ENCODE results near the gene DAAM1.

Gene DAAM1

DNA sequence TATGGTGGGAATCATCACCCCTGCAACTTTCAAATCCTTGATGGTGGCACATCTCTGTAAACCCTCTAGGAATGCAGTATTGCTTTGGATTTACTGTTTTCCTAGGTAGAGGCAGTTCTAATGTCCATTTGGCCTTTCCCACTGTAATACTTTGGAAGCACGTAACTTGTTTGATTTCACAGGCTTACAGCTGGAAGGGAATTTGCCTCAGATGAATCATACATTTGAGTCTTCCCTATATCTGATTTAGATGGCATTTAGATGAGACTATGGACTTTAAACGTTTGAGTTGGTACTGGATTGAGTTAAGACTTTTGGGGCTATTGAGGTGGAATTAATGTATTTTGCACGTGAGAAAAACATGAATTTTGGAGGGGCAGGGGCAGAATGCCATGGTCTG lies 35.9 kb downstream of the DAAM1 start:
- DNase-seq (ENCODE audit: low read depth): no peak
- TF ChIP-seq, protein P1, sequence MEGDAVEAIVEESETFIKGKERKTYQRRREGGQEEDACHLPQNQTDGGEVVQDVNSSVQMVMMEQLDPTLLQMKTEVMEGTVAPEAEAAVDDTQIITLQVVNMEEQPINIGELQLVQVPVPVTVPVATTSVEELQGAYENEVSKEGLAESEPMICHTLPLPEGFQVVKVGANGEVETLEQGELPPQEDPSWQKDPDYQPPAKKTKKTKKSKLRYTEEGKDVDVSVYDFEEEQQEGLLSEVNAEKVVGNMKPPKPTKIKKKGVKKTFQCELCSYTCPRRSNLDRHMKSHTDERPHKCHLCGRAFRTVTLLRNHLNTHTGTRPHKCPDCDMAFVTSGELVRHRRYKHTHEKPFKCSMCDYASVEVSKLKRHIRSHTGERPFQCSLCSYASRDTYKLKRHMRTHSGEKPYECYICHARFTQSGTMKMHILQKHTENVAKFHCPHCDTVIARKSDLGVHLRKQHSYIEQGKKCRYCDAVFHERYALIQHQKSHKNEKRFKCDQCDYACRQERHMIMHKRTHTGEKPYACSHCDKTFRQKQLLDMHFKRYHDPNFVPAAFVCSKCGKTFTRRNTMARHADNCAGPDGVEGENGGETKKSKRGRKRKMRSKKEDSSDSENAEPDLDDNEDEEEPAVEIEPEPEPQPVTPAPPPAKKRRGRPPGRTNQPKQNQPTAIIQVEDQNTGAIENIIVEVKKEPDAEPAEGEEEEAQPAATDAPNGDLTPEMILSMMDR (IDR thresholded peaks at IDR 0.05; ENCODE audit: low read length, missing control alignments): no peak
- H3K4me3 ChIP-seq (replicated peaks; ENCODE audit: low read depth, low read length): no peak overlapping the region

DNA sequence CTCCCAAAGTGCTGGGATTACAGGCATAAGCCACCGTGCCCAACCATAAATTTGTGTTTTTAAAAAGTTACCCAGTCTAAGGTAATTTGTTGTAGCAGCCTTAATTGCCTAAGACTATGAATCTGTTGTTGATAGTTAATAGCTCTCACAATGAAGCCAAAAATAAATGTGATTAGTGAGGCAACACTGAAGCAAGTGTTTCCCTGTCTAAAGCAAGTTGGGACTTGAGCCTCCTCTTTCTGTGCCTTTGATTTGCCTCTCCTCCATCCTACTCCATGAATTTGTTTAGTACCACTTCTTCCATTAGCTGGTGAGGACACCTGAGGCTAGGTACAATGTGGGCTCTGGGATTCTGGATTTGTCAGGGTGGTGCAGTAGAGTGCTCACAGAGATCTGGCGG lies 36.8 kb downstream of the DAAM1 start:
- TF ChIP-seq, protein P1 (IDR thresholded peaks at IDR 0.05; ENCODE audit: low read length, missing control alignments): no peak
- no peak for DNase-seq (ENCODE audit: low read depth)
- H3K4me3 ChIP-seq (replicated peaks; ENCODE audit: low read depth, low read length): no peak overlapping the region

DNA sequence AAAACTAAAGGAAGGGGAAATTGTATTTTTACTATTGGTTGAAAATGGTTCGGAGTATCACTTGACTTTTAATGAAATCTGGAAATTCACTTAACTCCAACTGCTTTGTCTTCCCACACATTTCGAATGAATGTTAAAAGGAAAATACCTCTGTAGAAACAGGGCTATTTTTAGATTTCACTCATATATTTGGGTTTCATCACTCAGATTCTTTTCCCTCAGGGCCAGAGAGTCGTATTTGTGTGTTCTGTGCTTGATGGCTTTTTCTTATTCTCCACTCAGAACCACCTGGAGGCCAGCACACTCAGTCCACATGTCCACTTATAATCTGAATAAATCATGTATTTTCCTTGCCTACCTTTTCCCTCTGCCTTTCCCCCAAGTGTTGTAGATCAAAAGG lies 40.0 kb downstream of the DAAM1 start:
- TF ChIP-seq, protein P1 (IDR thresholded peaks at IDR 0.05; ENCODE audit: low read length, missing control alignments): no peak
- peak; percentile 36 for DNase-seq (ENCODE audit: low read depth)
- no peak overlapping the region for H3K4me3 ChIP-seq (replicated peaks; ENCODE audit: low read depth, low read length)

DNA sequence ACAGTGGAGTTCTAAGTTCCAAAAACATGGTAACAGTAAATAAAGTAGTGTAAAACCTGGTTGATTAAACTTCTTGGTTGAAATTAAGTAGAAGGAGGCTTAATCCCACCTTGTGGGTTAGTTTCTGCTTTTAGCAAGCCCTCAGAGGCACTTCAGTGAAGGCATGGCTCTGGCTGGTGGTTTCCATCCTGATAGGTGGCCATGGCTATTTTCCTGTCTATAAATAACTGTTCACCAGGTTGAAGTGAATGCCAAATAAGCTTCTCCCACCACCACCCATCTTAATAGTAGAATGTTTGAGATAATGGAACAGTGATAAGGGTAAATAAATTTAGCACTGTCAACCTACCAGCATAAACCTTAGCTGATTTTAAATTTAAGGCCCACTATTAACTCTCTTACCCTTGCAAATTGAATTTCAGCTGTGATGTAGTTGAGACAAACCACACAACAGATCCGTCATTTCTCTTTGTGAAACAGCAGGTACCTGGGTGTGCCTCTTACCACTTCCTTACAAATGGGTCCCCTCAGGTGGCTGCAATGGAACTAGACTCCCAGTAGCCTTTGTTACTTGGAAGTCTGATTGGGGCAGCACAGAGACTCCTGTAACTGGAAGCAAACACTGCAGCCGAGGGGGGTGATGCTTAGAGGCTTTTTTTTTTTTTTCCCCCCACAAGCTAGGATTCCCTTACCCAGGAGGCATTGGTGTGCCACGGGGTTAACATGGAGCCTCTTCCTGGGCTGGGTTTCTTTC lies 41.4 kb downstream of the DAAM1 start:
- TF ChIP-seq, protein P1 (IDR thresholded peaks at IDR 0.05; ENCODE audit: low read length, missing control alignments): no peak
- no peak overlapping the region for H3K4me3 ChIP-seq (replicated peaks; ENCODE audit: low read depth, low read length)
- no peak for DNase-seq (ENCODE audit: low read depth)

DNA sequence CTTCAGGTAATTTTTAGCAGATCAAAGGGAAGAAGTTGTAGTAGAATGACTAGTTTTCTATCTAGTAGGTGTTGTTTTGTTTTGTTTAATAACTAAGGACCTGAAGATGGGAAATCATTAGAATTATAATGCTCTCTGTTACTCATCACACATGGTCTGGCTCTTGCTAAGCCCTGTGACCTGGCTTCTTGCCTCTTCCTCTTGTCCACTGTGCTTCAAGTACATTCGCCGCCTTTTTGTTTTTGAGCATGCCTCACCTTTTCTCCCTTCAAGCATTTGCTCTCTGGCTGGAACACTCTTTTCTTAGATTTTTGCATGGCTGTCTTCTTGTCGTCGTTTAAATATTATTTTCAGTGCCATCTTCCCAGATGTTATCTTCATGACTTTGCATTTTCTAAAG lies 47.7 kb downstream of the DAAM1 start:
- DNase-seq (ENCODE audit: low read depth): no peak
- H3K4me3 ChIP-seq (replicated peaks; ENCODE audit: low read depth, low read length): no peak overlapping the region
- TF ChIP-seq, protein P1 (IDR thresholded peaks at IDR 0.05; ENCODE audit: low read length, missing control alignments): no peak

DNA sequence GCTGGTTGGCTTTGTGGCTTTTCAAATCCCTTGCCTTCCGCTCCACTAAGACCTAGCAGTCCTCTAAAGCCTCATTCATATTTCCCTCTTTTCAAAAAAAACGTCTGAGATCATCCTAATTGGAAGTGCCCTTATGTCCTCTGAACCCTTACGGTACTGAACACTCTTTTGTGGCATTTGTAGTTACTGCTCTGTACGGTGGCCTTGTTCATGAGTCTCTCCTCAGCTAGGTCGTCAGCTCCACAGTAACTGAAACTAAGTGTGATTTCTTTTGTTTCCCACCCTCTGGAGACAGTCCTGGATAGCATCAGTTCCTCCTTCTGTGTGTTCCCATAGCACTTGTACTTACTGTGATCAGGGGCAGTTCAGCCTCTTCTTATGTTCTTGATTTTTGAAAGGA lies 49.7 kb downstream of the DAAM1 start:
- TF ChIP-seq, protein P1 (IDR thresholded peaks at IDR 0.05; ENCODE audit: low read length, missing control alignments): no peak
- no peak for DNase-seq (ENCODE audit: low read depth)
- no peak overlapping the region for H3K4me3 ChIP-seq (replicated peaks; ENCODE audit: low read depth, low read length)

DNA sequence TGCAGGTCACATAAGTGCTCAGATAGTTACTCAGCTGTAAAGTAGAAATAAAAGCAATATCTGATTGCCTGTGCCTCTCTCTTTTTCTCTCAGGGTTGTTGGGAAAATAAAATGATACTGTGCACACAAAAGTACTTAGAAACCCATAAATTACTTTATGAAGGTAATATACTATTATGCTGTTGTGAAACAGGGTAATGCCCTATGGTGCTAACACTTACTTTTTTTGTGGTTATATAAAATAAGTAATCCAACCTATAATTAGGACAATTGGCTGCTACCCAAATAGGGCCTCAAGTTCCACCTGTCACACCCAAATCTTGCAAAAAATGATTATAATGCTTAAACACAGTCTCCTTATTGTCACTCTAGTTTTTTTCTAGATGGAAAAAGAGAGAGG lies 50.6 kb downstream of the DAAM1 start:
- H3K4me3 ChIP-seq (replicated peaks; ENCODE audit: low read depth, low read length): no peak overlapping the region
- DNase-seq (ENCODE audit: low read depth): no peak
- TF ChIP-seq, protein P1 (IDR thresholded peaks at IDR 0.05; ENCODE audit: low read length, missing control alignments): no peak

All from fibroblast of pulmonary artery (primary cell).